ENCODE data around the gene CPT1B.

Gene CPT1B

GRCh38 chr22:50519151-50519550, 59.1 kb downstream of the CPT1B start:
- TF ChIP-seq, protein P1, sequence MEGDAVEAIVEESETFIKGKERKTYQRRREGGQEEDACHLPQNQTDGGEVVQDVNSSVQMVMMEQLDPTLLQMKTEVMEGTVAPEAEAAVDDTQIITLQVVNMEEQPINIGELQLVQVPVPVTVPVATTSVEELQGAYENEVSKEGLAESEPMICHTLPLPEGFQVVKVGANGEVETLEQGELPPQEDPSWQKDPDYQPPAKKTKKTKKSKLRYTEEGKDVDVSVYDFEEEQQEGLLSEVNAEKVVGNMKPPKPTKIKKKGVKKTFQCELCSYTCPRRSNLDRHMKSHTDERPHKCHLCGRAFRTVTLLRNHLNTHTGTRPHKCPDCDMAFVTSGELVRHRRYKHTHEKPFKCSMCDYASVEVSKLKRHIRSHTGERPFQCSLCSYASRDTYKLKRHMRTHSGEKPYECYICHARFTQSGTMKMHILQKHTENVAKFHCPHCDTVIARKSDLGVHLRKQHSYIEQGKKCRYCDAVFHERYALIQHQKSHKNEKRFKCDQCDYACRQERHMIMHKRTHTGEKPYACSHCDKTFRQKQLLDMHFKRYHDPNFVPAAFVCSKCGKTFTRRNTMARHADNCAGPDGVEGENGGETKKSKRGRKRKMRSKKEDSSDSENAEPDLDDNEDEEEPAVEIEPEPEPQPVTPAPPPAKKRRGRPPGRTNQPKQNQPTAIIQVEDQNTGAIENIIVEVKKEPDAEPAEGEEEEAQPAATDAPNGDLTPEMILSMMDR (IDR thresholded peaks at IDR 0.05; ENCODE audit: low read depth, low read length, missing control alignments) = no peak
- H3K36me3 ChIP-seq (replicated peaks) = peaks cover 21% of the 10 kb centered on the region
- no peak for DNase-seq
- in situ Hi-C loops (cut with HindIII; ENCODE audit: low pct_ligation_motif_present, low sequenced_read_pairs) = no loop called here
- H3K27ac ChIP-seq = no peak overlapping the region
- no peak overlapping the region for H3K4me3 ChIP-seq (ENCODE audit: low read depth, low read length)
- H3K27me3 ChIP-seq (replicated peaks) = no peaks in the 10 kb centered on the region

All from brain microvascular endothelial cell (primary cell).